ENCODE results near the gene SHISA5.

SHISA5 gene

DNA sequence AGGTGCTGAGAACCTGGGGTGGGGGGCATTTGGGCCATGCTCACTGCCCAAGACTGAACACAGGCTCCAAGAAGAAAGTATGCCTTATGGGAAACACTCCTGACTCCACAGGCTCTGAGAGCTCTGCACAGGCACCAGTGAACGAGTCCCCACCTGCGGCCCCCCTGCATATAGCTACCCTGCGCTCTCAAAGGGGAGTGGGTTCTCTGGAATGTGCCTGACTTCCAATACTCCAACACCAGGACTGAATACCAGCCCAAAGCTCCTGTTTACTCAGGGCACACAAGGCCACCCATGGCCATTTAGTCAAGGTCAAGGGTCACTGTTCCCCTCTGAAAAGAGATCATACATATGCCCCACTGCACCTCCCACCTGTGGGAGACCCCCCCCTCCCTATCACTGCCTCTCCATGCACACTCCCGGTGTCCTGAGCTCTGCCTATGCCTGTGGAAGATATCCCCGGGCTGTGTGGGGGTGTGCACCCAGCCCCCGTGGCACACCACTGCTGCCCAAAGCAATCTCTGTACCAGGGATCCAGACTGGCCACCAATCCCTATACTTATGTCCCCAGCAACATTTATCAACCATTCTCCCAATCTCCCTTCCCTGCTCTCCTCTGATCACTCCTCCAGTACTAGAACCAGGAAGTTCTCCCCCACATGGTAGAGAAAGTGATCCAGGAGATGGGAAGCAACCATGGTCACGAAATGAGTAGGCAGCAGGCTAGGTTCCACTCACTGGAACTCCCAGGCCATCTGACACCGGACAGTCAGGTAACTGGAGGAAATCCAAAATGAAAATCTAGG is 72.5 kb downstream of the SHISA5 start:
- DNase-seq (ENCODE audit: low spot score) = no peak

DNA sequence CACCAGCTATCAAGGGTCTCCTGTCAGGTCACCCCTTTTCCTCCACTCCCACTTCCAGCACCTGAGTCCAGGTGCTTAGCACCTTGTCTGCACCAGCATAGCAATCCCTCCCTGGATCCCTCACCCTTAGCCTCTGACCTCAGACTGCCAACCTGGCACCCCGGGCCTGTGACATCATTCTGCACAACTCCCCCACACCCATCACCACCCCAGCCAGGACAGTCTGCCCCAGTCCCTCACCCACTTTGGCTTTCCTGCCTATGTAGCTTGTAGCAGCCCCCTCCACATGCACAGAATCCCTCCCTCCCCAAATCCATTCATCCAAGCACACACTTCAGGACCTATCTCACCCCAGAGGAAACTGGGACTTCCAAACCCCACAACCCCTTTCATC is 73.3 kb downstream of the SHISA5 start:
- DNase-seq (ENCODE audit: low spot score) = no peak

DNA sequence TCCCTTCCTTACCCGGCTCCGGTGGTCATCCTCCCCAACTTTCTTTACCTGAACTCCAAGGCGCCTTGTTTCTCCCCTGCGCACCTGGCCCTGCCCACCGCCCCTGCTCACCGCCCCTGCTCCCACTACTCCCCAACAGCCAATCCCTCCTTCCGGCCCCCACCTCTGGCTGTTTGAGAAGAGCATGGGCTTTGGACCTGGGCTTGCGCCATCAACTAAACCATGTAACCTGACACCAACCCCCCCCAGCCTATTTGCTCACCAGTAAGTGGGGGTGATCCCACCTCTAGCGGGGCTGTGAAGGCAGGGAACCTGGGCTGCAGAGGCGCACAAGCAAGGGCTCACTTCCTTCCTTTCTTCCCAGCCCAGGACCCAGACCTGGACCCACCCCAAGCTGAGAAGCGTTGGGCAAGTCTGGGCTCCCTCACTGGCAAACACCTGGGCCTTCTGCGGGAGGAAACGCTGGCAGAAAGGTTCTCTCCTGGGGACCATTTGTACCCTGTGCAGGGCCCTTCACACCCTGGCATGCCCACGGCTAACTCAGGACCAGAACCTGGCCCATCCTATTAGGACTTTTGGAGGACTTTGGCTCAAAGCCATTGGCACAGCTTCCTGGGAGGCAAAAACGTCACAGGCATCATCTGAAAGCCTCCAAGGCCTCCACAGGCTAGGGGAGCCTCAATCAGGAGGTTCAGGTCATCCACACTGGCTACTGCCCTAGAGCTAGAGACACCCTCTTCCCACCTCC is 73.8 kb downstream of the SHISA5 start, which contains the start of gene PLXNB1:
PLXNB1 (minus strand) TSS at position 127 of the 748 bp plus-strand sequence. CDS start 5,475 bp downstream, outside the sequence.
- DNase-seq (ENCODE audit: low spot score) = peak; percentile 86

DNA sequence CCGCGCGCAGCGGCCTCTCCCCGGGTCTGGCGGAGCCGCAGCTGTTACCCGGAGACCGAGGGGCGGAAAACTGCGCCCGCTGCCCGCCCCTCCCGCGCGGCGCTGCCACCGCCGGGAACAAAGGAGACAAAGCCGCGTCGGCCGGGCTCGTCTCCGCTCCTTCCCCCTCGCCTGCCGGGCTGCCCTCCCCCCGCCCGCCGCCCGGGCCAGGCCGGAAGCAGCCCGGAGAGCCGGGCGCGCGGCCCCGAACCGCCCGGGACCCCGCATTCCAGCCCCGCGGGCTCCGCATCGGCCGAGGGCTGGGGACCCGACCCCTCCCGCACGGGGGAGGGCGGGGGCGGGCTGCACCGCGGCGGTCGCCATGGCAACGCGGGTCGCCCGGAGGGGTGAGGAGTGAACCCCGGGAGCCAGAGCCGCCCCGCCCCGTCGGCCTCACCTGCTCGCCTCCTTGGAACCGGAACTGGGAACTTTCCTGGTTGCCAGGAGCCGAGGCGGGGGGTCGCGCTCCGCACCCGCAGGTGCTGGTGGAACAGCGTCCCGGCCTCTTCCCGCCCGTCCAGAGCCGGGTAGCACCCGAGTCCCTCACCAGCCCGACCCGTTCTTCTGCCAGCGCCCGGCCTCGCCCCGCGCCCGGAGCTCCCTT is 74.5 kb downstream of the SHISA5 start:
- peak; percentile 78 for DNase-seq (ENCODE audit: low spot score)

DNA sequence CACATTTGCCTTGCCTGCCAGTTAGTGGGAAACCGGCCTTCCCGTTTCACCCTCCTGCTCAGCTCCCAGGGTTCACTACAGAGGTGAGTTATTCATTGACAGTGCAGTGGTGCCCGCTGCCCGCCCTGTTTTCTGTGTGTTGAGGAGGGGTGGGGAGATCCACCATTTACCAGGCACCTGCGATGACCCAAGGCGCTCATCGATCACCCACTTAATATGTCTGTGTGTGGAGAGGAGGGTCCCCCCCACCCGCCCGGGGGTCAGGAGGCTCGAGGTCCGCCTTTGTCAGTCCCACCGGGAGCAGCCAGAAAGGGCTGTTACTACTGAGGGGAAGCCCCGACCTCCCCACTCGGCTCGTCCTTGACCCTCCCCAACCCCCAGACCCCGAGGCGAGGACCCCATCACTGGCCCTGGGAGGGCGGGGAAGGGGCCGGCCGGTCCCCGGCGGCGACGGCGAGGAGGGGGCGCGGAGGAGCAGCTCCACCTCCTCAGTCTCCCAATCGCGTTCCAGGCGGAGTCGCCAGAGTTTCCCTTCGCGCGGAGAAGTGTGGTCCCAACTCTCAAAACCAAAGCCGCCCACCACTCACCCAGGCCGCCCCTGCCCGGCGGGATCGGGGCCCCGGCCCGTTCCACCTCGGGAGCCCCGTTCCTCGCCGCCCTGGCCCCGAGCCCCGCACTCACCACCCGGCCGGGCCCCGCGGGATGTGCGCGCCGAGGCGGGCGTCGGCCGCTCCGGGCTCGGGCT is 75.2 kb downstream of the SHISA5 start:
- peak; percentile 61 for DNase-seq (ENCODE audit: low spot score)

DNA sequence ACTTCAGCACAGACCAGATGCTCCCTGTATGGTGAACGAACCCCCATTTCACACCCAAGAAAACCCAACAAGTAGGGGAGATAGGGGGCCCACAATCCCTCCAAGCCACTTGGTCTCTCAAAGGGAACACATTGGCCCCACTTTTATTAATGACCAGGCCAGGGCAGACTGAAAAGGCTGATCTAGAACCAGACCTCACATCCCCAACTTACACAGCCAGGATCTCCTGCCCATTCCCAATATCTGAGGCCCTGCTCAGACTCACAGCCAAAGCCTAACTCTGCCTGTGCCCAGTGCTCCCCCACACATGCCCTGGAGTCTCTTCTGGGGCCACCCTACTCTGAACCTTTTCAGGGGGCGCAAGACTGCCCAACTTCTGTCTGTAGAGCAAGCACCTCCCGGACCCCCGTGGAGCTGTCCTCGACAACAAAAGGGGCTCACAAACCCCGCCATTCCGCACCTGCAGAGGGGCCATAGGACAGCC is 75.8 kb downstream of the SHISA5 start:
- DNase-seq (ENCODE audit: low spot score) = no peak

DNA sequence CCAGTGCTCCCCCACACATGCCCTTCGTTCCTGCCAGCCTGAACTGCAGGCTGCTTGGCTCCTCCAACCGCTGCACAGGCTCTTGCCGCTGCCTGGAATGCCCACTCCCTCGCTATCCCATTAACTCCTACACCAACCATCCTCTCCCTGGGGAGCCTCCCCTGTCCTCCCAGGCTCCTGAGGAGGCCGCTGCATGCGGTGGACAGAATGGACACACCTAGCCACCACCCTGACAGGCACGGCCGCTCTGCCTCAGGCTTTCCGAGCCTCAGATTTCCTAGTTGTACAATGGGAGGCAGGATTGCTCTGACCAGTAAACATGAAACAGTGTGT is 76.4 kb downstream of the SHISA5 start:
- no peak for DNase-seq (ENCODE audit: low spot score)

DNA sequence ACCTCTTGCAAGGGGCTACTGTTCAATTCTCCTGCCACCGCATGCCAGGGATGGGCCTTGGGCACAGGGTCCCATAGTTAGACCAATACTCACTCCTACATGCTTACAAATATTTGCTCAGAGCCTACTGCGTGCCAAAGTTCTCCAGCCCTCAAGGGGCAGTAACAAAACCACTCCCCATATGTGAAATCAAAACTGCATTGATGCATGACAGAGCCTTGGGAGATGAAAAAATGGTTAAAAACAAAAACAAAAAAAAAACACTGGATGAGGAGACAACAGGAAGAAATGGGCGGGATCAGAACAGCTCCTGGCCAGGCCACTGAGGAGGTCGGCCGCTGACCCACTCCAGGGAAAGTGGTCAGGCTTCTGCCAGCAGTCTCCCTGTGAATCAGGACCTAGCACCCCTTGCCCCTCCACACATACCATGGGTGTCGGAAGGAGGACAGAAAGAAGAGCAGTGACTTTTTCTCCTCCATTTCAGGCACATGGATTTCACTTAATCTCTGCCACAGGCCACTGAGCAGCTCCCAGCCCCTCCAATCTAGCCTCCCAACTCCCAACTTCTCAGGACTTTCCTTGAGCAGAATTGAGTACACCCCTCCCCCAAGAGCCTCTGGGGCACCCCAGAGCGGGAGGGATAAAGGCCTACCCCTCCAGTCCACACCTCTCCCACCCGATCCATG is 76.9 kb downstream of the SHISA5 start:
- DNase-seq (ENCODE audit: low spot score) = no peak

DNA sequence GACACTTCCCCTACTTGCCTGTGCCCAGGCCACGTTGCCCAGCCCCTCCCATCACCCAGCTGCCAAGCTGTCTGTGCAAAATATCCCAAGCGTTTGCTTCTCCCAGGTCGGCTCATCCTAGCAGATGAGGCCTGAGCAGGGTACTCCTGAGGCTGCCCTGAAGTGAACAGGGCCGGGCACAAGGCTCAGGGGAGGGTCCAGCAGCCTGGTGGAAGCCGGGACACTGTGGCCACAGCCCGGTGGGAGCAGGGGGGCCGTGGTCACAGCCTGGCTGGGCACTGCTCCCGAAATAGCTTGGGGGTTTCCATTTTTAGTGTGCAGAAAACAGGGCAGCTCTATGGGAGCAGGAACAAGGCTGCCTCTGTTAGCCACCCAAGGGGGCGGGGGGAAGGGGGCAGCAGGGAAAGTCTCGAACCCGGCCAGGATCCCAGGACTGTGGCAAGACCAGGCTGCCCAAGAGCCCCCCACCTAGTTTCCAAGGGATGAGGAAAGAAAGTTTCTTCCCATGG is 77.5 kb downstream of the SHISA5 start:
- no peak for DNase-seq (ENCODE audit: low spot score)

DNA sequence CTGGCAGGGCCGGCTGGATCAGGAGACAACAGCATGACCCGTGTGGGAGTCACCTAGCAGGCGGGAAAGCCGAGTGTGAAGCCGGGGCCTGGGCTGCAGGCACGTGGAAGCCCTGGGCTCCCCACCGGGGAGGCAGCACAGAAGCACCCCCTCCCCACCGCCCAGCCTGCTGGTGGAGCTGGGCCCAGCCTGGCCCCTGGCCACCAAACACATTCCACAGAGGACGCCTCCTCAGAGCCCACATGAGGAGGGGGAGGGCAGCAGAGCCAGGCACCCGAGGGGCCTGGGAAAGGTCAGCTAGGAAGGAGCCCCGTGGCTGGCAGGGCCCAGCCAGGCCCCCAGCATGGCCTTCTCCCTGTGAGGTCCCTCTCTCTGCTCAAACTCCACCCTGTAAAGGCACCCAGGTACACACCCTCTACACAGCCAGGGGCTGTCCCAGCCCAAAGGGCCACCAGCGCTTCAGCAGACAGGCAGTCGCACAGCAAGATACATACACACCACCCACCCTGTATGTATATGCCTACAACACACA is 78.6 kb downstream of the SHISA5 start:
- no peak for DNase-seq (ENCODE audit: low spot score)

DNA sequence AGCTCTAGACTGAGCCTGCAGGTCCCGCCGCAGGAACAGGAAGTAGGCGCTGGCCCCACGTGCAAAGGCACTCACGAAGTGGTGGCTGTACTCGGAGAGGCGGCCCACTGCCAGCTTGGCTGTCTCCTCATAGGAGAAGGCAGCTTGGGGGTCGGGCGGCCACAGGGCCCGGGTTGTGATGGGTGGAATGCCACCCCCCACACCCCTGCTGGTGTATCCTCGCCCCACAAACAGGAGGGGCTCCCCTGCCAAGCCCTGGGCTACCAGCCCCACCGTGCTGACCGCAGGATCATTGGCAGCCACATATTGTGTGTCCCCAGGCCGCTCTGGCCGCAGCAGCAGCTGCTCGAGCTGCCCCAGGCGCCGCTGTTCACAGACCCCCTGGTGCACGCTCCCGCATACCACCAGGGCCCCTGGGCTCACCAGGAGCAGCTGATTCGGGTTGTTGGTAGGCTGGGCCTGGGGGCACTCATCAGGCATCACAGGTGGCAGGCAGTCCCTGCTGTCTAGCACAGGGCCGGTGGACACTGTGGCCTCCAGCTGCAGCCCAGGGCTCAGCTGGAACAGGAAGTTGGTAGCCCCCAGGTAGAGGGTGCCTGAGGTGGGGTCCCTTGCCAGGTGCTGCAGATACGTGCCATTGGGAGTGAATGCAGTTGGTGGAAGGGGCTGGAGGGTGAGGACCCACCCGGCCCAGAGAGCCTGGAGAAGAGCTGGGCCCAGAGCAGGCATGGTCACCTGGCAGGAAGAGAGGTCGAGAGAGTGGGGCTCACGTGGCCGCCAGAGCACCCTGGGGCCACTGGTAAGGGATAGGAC is 79.9 kb downstream of the SHISA5 start:
- no peak for DNase-seq (ENCODE audit: low spot score)

DNA sequence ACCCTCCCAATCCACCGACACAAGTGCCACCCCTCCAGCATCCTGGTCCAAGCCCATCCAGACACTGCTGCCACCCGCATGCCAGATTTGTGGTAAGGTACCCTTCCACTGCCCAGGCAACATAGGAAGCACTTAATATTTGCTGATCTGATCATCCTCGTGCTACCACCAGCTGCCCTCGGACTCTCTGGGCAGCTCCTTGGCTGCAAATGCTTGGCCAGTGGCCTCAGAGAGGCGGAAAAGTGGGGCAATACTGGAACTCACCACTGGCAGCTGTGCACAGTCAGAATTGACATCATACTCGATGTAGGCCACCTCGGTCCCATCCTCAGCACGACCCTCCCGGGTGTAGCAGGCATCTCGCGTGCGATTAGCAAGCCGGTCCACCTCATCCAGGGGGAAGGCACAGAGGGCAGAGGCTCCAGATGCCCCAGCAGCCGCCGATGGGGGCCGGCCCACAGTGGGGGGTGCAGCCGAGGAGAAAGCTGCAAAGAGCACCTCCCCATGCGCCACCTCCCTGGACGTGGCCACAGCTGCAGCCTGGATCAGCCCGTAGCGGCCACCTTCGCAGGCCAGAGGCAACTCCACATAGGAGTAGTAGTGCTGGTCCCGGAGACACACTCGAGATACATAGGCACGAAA is 80.6 kb downstream of the SHISA5 start:
- no peak for DNase-seq (ENCODE audit: low spot score)

DNA sequence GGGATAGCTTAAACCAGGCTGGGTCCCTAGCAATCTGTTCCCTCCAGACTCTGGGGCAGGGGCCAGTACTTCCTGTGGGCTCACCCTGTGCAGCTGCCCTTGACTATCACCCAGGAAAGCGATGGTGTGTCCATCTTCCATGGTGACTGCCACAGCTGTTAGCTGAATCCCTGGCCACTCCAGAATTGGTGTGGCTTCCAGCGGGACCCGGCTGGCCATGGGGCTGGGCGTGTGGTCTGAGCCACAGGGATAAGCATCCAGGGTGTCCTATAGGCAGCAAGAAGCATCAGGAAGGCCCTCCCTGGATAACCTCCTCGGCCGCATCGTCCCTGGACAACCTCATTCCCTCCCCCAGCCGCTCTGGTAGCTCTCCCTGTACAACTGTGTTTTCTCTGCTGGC is 81.3 kb downstream of the SHISA5 start:
- DNase-seq (ENCODE audit: low spot score) = no peak

DNA sequence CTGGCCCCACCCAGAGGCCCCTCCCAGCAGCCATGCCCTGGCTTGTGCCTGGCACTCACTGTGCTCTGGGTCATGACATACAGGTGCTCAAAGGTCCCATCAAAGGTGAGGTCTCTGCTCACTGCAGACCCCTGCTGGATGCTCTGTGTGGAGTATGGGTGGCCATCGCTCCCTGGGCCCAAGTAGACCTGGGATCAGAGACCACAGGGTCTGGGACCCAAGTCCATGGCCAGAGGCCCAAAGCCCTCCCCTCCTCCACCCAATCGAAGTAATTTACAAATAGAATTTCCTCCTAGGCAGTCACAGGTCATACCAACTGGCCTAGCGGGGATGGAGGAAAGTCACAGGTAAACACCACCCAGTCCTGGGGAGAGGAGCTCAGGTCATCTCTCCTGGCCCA is 81.7 kb downstream of the SHISA5 start:
- no peak for DNase-seq (ENCODE audit: low spot score)

DNA sequence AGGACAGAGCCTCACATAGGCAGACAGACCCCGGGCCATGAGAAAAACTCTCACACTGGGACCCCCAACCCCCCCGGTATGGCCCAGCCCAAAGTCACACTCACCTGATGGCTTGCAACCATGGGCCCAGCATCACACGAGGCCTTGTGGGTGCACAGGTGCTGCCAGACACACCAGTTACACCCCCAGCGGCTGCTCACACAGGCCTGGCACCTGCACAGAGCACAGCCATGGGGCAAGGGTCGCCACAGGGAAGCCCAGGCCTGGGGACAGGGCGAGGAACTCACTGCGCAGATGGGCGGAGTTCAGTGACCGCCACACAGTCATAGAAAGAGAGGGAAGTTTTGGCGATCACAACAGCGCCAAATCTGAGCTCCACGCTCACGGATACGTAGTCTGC is 83.4 kb downstream of the SHISA5 start:
- no peak for DNase-seq (ENCODE audit: low spot score)

DNA sequence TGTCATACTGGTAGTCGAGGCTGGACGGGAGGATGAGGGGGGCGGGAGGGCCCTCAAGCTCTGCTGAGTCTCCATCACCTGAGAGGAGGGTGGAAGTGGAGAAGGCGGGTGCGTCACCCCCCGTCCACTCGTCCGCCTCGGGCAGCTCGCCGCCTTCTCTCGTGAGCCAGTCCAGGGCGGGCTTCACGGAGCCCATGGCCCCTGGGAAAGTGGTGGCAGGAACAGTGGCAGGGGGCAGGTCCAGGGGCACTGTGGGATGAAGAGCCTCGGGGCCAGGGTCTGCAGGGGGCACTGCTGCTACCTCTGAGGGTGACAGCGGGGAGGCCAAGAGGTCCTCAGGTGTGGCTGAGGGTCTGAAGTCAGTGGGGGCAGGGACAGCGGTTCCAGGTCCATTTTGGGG is 84.4 kb downstream of the SHISA5 start:
- no peak for DNase-seq (ENCODE audit: low spot score)

DNA sequence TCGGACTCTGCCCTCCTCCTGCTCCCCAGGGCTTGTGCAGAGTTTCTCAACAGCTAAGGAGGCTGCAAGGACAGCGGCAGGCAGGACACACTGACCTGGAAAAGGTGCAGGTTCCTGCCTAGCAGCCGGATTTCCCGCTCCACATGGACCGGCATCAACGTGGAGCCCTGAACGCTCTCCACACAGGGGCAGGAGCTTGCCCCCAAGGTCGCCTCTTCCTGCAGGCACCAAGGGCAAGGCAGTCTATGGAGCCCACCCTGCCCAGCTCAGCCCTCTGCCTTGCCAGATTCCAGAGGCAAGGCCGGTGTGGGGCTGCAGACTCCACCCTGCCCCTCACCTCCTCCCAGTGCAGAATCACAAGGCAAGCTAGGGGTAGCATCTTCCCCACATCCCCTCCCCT is 84.8 kb downstream of the SHISA5 start:
- no peak for DNase-seq (ENCODE audit: low spot score)

DNA sequence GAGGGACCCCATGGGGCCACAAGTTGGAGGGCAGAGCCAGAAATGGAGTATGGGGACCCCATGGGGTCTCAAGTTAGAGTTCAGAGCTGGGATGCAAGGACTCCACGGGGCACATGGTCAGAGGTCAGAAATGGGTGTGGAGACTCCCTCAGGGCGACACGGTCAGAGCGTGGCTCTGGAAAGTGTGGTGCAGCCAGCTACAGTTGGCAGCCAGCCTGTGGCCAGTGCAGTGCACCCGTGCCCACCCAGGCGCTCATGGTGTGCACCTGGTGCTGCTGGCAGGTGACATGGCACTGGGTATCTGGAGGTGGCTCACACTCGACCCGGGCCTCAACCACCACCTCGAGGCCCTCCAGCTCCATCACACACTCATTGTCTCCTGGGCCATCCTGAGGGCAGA is 85.3 kb downstream of the SHISA5 start:
- DNase-seq (ENCODE audit: low spot score) = no peak

DNA sequence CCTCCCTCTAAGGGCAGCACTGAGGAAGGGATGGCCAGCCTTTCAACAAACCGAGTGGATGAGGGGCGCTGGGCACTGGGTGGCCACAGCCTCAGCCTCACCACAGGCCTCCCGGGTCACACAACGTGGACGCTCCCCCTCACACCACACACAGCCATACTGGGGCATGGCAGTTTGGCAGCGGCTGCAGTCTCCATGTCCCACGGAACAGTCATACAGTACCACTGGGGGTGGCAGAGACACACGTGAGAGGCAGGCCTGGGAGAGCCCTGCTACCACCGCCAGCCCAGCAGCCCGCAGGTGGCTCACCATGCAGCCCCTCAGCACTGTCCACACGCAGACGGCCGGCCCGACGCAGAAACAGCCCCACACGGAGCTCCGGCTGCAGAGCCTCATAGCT is 85.8 kb downstream of the SHISA5 start:
- no peak for DNase-seq (ENCODE audit: low spot score)

All from SW480 (cell line).